ENCODE measurements around the gene PRTG.
A peak's percentile ranks its signal among the peaks of the same experiment; 100 is the strongest.

Gene PRTG

GRCh38 chr15:55652909-55653495 lies 90.0 kb downstream of the PRTG start:
- DNase-seq (ENCODE audit: low read depth), result no peak
- no peak for TF ChIP-seq CTCF (IDR thresholded peaks at IDR 0.05; ENCODE audit: control insufficient read depth, insufficient read depth, low read depth, low read length, missing control alignments)
- H3K4me3 ChIP-seq (ENCODE audit: control insufficient read depth, low read depth, low read length), result no peak overlapping the region

GRCh38 chr15:55652359-55652758 lies 90.6 kb downstream of the PRTG start:
- DNase-seq (ENCODE audit: low read depth), result no peak
- TF ChIP-seq CTCF (IDR thresholded peaks at IDR 0.05; ENCODE audit: control insufficient read depth, insufficient read depth, low read depth, low read length, missing control alignments), result no peak
- no peak overlapping the region for H3K4me3 ChIP-seq (ENCODE audit: control insufficient read depth, low read depth, low read length)

- H3K4me3 ChIP-seq (ENCODE audit: control insufficient read depth, low read depth, low read length), result no peak overlapping the region
- no peak for TF ChIP-seq CTCF (IDR thresholded peaks at IDR 0.05; ENCODE audit: control insufficient read depth, insufficient read depth, low read depth, low read length, missing control alignments)
- peak; percentile 50 for DNase-seq (ENCODE audit: low read depth)
Observed at GRCh38 chr15:55649058-55649423, 93.9 kb downstream of the PRTG start.

GRCh38 chr15:55638764-55639163 lies 104.2 kb downstream of the PRTG start:
- no peak for TF ChIP-seq CTCF (IDR thresholded peaks at IDR 0.05; ENCODE audit: control insufficient read depth, insufficient read depth, low read depth, low read length, missing control alignments)
- DNase-seq (ENCODE audit: low read depth), result no peak
- no peak overlapping the region for H3K4me3 ChIP-seq (ENCODE audit: control insufficient read depth, low read depth, low read length)

GRCh38 chr15:55637086-55637485 lies 105.9 kb downstream of the PRTG start:
- no peak for DNase-seq (ENCODE audit: low read depth)
- no peak overlapping the region for H3K4me3 ChIP-seq (ENCODE audit: control insufficient read depth, low read depth, low read length)
- TF ChIP-seq CTCF (IDR thresholded peaks at IDR 0.05; ENCODE audit: control insufficient read depth, insufficient read depth, low read depth, low read length, missing control alignments), result no peak

- TF ChIP-seq CTCF (IDR thresholded peaks at IDR 0.05; ENCODE audit: control insufficient read depth, insufficient read depth, low read depth, low read length, missing control alignments), result no peak
- no peak overlapping the region for H3K4me3 ChIP-seq (ENCODE audit: control insufficient read depth, low read depth, low read length)
- no peak for DNase-seq (ENCODE audit: low read depth)
Observed at GRCh38 chr15:55633731-55634130, 109.2 kb downstream of the PRTG start.

- no peak for DNase-seq (ENCODE audit: low read depth)
- no peak for TF ChIP-seq CTCF (IDR thresholded peaks at IDR 0.05; ENCODE audit: control insufficient read depth, insufficient read depth, low read depth, low read length, missing control alignments)
- H3K4me3 ChIP-seq (ENCODE audit: control insufficient read depth, low read depth, low read length), result no peak overlapping the region
Observed at GRCh38 chr15:55632434-55632833, 110.5 kb downstream of the PRTG start.

All from AG09309 (cell line).